Muscle layer of colon (tissue), 2 donors: Measurements from ENCODE around the gene CYP4F12.

Experiments
- H3K27ac ChIP-seq: one replicate; pipeline ENCODE4 v1.7.0; 2013; ENCODE audit warnings: low read depth, mild to moderate bottlenecking, low read length, moderate library complexity
- H3K27me3 ChIP-seq, 2 donors: one replicate each; pipeline ENCODE4 v1.7.0; 2013; ENCODE audit warnings: low read length in 2 of 2, mild to moderate bottlenecking in 2 of 2; ENCODE audit not compliant: insufficient read depth in 2 of 2, control insufficient read depth in 1 of 2
- H3K36me3 ChIP-seq: one replicate; pipeline ENCODE4 v1.7.0; 2013; ENCODE audit warnings: mild to moderate bottlenecking, low read length; ENCODE audit not compliant: insufficient read depth
- H3K4me1 ChIP-seq: one replicate; pipeline ENCODE4 v1.7.0; 2013; ENCODE audit warnings: mild to moderate bottlenecking, low read length; ENCODE audit not compliant: insufficient read depth
- H3K4me3 ChIP-seq, 2 donors: one replicate each; pipeline ENCODE4 v1.7.0; 2013; ENCODE audit warnings: low read length in 2 of 2, low read depth in 1 of 2, mild to moderate bottlenecking in 1 of 2, moderate library complexity in 1 of 2
- H3K9ac ChIP-seq: one replicate; pipeline ENCODE4 v1.7.0; 2013; ENCODE audit warnings: low read length
- H3K9me3 ChIP-seq: one replicate; pipeline ENCODE4 v1.7.0; 2013; ENCODE audit warnings: mild to moderate bottlenecking, low read length
- donor health status: abdominal sarcoma.
- donor health status: Adenocarcinoma of cecum.

Gene CYP4F12

GRCh38 chr19:15672580-15673175, at the start of gene CYP4F12:
Gene CYP4F12, plus strand, starts transcription at chr19:15673087. Its CDS starts 443 bp downstream, at chr19:15673530.
- Histone ChIP-seq H3K4me3 (peak within 1 kb of the TSS in 1 of 2 donors; percentile 12), H3K27me3 (no peaks in the 10 kb centered on the region), H3K27ac (peak within 1 kb of the TSS; percentile 76), H3K4me1 (peaks cover 16% of the 10 kb centered on the region), H3K9ac (peak within 1 kb of the TSS; percentile 50), H3K9me3 (no peaks in the 10 kb centered on the region), H3K36me3 (no peaks in the 10 kb centered on the region)

GRCh38 chr19:15623711-15624318, 49.1 kb upstream of the CYP4F12 start:
- Histone ChIP-seq H3K27ac (no peak overlapping the region), H3K4me1 (no peaks in the 10 kb centered on the region), H3K36me3 (no peaks in the 10 kb centered on the region), H3K9ac (no peak overlapping the region), H3K27me3 (peaks cover 0 to 12% of the 10 kb centered on the region in 2 donors), H3K9me3 (no peaks in the 10 kb centered on the region), H3K4me3 (no peak overlapping the region)

- Histone ChIP-seq H3K27me3 (peaks cover 0 to 10% of the 10 kb centered on the region in 2 donors), H3K36me3 (no peaks in the 10 kb centered on the region), H3K9ac (no peak overlapping the region), H3K27ac (no peak overlapping the region), H3K4me1 (no peaks in the 10 kb centered on the region), H3K9me3 (no peaks in the 10 kb centered on the region), H3K4me3 (no peak overlapping the region)
These were observed 44.5 kb upstream of the CYP4F12 start for GRCh38 chr19:15628236-15629002.

- Histone ChIP-seq H3K27me3 (peaks cover 0 to 10% of the 10 kb centered on the region in 2 donors), H3K36me3 (no peaks in the 10 kb centered on the region), H3K27ac (no peak overlapping the region), H3K9me3 (no peaks in the 10 kb centered on the region), H3K4me1 (no peaks in the 10 kb centered on the region), H3K9ac (no peak overlapping the region), H3K4me3 (no peak overlapping the region)
These were observed 43.6 kb upstream of the CYP4F12 start for GRCh38 chr19:15629003-15629880.

- Histone ChIP-seq H3K9ac (no peak overlapping the region), H3K4me1 (no peaks in the 10 kb centered on the region), H3K9me3 (no peaks in the 10 kb centered on the region), H3K4me3 (no peak overlapping the region), H3K36me3 (no peaks in the 10 kb centered on the region), H3K27me3 (peaks cover 0 to 10% of the 10 kb centered on the region in 2 donors), H3K27ac (no peak overlapping the region)
These were observed 41.1 kb upstream of the CYP4F12 start for GRCh38 chr19:15631817-15632216.

- no peak overlapping the region for H3K4me3 ChIP-seq
- no peaks in the 10 kb centered on the region for H3K36me3 ChIP-seq
- peaks cover 0 to 8% of the 10 kb centered on the region in 2 donors for H3K27me3 ChIP-seq
- H3K9me3 ChIP-seq = no peaks in the 10 kb centered on the region
- H3K9ac ChIP-seq = no peak overlapping the region
- H3K4me1 ChIP-seq = no peaks in the 10 kb centered on the region
- no peak overlapping the region for H3K27ac ChIP-seq
These were observed 39.6 kb upstream of the CYP4F12 start for GRCh38 chr19:15633082-15633835.

- H3K4me3 ChIP-seq = no peak overlapping the region
- no peak overlapping the region for H3K9ac ChIP-seq
- no peaks in the 10 kb centered on the region for H3K27me3 ChIP-seq
- no peak overlapping the region for H3K27ac ChIP-seq
- H3K36me3 ChIP-seq = no peaks in the 10 kb centered on the region
- H3K4me1 ChIP-seq = no peaks in the 10 kb centered on the region
- no peaks in the 10 kb centered on the region for H3K9me3 ChIP-seq
These were observed 38.8 kb upstream of the CYP4F12 start for GRCh38 chr19:15634105-15634504.

- Histone ChIP-seq H3K4me3 (no peak overlapping the region), H3K9ac (no peak overlapping the region), H3K4me1 (no peaks in the 10 kb centered on the region), H3K36me3 (no peaks in the 10 kb centered on the region), H3K27me3 (no peaks in the 10 kb centered on the region), H3K27ac (no peak overlapping the region), H3K9me3 (no peaks in the 10 kb centered on the region)
These were observed 37.7 kb upstream of the CYP4F12 start for GRCh38 chr19:15635016-15635805.

GRCh38 chr19:15636026-15636425, 36.9 kb upstream of the CYP4F12 start:
- Histone ChIP-seq H3K4me3 (no peak overlapping the region), H3K4me1 (peaks cover 5% of the 10 kb centered on the region), H3K9ac (no peak overlapping the region), H3K36me3 (no peaks in the 10 kb centered on the region), H3K27me3 (no peaks in the 10 kb centered on the region), H3K27ac (no peak overlapping the region), H3K9me3 (no peaks in the 10 kb centered on the region)

- Histone ChIP-seq H3K27me3 (no peaks in the 10 kb centered on the region), H3K36me3 (no peaks in the 10 kb centered on the region), H3K27ac (no peak overlapping the region), H3K4me3 (no peak overlapping the region), H3K9me3 (no peaks in the 10 kb centered on the region), H3K9ac (no peak overlapping the region), H3K4me1 (peaks cover 5% of the 10 kb centered on the region)
These were observed 33.3 kb upstream of the CYP4F12 start for GRCh38 chr19:15639596-15639995.
